Body of pancreas (tissue), 4 donors: ENCODE data around the gene POLRMT. TPM values are rescaled to one million over a fixed set of nuclear protein-coding genes. Genes with fewer than 3 reads are reported as not detected.
A peak's percentile ranks its signal among the peaks of the same experiment; 100 is the strongest.

Experiments
- ATAC-seq: fragments of 150-250 bp; one replicate; pipeline ENCODE4 v1.9.1; 2016
- DNase-seq, 4 donors: peaks; one replicate each; pipeline ENCODE4 v3.0.0-alpha.2; 2019
- H3K27ac ChIP-seq, 4 donors: fragments of 200-600 bp; sonication (generic); 1 replicate in 3 of 4; 2 replicates in 1 of 4; pipeline versions ENCODE4 v1.5.1 to v1.6.1; 2016 to 2019; ENCODE audit warnings: mild to moderate bottlenecking in 1 of 4, mixed read lengths in 1 of 4, moderate library complexity in 1 of 4
- H3K27me3 ChIP-seq, 2 donors: fragments of 200-600 bp; sonication (generic); one replicate each; pipeline ENCODE4 v1.6.0; 2016; ENCODE audit warnings: mild to moderate bottlenecking in 1 of 2
- H3K36me3 ChIP-seq, 2 donors: fragments of 200-600 bp; sonication (generic); replicated peaks in 1 of 2; 2 replicates each; pipeline ENCODE4 v1.5.1; 2016; ENCODE audit warnings: low read depth in 2 of 2; ENCODE audit not compliant: insufficient read depth in 1 of 2
- H3K4me1 ChIP-seq: fragments of 200-600 bp; sonication (generic); one replicate; pipeline ENCODE4 v1.6.0; 2016
- H3K4me3 ChIP-seq, 2 donors: fragments of 200-600 bp; sonication (generic); 1 replicate in 1 of 2; 2 replicates in 1 of 2; pipeline ENCODE4 v1.5.1; 2016 to 2019
- H3K9me3 ChIP-seq, 3 donors: fragments of 200-600 bp; sonication (generic); 1 replicate in 2 of 3; 2 replicates in 1 of 3; pipeline ENCODE4 v1.5.1; 2016
- POLR2A ChIP-seq, 3 donors: fragments of 450-650 bp; IDR thresholded peaks; one replicate each; pipeline ENCODE4 v1.6.1; 2016; ENCODE audit warnings: antibody characterized with exemption in 3 of 3, mild to moderate bottlenecking in 2 of 3
- WGBS, 2 donors: methylation state at CpG; one replicate each; pipeline ENCODE4 v1.1.5; 2017; 5-methylcytosine and 5-hydroxymethylcytosine counted together
- intact Hi-C: fragments of 100-400 bp; cut with DNase I; formaldehyde crosslinking; loops from one replicate; pipeline ENCODE4 v1.15.1; 2023
- total RNA-seq, 2 donors: library from RNA; depleted of rRNA; stranded (reverse); fragments of >200 nt; gene quantifications; one replicate each; pipeline ENCODE4 v1.1.0, GENCODE V29; 2016
- TF ChIP-seq, protein P1 (sequence below), 7 experiments: fragments of 450-650 bp in 4 of 7; fragments of 200-600 bp in 3 of 7; sonication (generic) in 3 of 7; IDR thresholded peaks; one replicate each; pipeline ENCODE4 v1.5.1; 2016 to 2019; ENCODE audit warnings: antibody characterized with exemption in 7 of 7

Gene POLRMT
- total RNA-seq, 2 donors from 2014 or later: 25.4 to 46.1 TPM

DNA sequence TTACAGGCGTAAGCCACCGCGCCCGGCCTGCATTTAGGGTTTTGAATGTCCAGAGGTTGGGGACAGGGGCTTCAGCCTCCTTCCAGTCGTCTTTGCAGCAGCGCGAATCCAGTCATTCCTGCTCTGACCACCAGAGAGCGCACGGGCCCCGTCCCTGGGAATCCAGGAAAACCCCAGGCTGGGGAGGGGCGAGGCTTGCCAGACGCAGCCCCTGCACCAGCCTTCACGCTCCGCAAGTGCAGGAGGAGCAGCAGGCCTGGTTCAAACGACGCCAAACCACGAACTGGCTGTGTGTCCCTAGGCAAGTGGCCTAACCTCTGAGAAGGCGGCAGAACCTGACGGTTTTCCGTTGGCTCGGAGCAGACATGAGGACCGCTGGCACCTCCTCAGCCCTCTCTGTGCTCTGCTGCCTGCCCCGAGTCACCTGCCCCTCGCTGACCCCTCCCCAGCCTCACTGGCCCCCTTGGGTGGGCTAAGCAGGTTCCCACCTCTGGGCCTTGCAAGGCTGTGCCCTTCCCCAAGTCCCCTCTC, 31.6 kb upstream of the POLRMT start:
- Histone ChIP-seq H3K4me1 (peaks cover 42% of the 10 kb centered on the region), H3K9me3 (no peaks in the 10 kb centered on the region), H3K27me3 (no peaks in the 10 kb centered on the region), H3K4me3 (no peak overlapping the region), H3K36me3 (no peaks in the 10 kb centered on the region), H3K27ac (no peak overlapping the region)
- ATAC-seq (peak; percentile 38), DNase-seq (peak; percentile 79 to 86 (median 82))
- intact Hi-C loops: loop anchor here (5.0 kb wide), 1 partner anchor 67 kb away; no protein-coding TSS in a partner anchor
- no peak for TF ChIP-seq POLR2A (IDR thresholded peaks at IDR 0.05)
- TF ChIP-seq, protein P1, sequence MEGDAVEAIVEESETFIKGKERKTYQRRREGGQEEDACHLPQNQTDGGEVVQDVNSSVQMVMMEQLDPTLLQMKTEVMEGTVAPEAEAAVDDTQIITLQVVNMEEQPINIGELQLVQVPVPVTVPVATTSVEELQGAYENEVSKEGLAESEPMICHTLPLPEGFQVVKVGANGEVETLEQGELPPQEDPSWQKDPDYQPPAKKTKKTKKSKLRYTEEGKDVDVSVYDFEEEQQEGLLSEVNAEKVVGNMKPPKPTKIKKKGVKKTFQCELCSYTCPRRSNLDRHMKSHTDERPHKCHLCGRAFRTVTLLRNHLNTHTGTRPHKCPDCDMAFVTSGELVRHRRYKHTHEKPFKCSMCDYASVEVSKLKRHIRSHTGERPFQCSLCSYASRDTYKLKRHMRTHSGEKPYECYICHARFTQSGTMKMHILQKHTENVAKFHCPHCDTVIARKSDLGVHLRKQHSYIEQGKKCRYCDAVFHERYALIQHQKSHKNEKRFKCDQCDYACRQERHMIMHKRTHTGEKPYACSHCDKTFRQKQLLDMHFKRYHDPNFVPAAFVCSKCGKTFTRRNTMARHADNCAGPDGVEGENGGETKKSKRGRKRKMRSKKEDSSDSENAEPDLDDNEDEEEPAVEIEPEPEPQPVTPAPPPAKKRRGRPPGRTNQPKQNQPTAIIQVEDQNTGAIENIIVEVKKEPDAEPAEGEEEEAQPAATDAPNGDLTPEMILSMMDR (IDR thresholded peaks at IDR 0.05): peak; percentile 84 to 96 (median 92)
- 8 to 13% methylated on average over 3 to 24 of the region's 24 CpGs for WGBS, 2 donors

DNA sequence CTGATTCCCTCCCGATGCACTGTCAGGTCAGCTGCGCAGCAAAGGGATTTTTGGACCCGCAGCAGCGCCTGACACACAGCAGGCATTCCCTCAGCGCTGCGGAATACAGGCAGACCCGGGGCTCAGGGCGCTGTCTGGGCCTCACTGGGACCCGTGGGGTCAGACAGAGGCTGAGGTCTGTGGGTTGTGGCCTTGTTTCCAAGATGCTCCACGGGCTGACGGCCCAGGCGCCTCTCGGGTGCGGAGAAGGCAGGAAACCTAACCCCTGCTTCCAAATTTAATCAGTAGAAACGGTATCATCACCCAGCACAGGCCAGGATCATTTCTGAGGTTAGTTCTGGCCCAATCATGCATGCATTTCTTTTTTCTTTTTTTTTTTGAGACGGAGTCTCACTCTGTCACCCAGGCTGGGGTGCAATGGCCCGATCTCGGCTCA, 30.4 kb upstream of the POLRMT start:
- DNase-seq: no peak
- peaks cover 55% of the 10 kb centered on the region for H3K4me1 ChIP-seq
- H3K4me3 ChIP-seq: no peak overlapping the region
- no peaks in the 10 kb centered on the region for H3K27me3 ChIP-seq
- H3K27ac ChIP-seq: peak overlapping the region; percentile 83 to 93 (median 89)
- intact Hi-C loops: no loop called here
- TF ChIP-seq POLR2A (IDR thresholded peaks at IDR 0.05): no peak
- TF ChIP-seq, protein P1 (IDR thresholded peaks at IDR 0.05): no peak
- 62 to 66% methylated on average over 5 to 18 of the region's 18 CpGs for WGBS, 2 donors
- H3K36me3 ChIP-seq: no peaks in the 10 kb centered on the region
- no peak for ATAC-seq
- H3K9me3 ChIP-seq: no peaks in the 10 kb centered on the region

DNA sequence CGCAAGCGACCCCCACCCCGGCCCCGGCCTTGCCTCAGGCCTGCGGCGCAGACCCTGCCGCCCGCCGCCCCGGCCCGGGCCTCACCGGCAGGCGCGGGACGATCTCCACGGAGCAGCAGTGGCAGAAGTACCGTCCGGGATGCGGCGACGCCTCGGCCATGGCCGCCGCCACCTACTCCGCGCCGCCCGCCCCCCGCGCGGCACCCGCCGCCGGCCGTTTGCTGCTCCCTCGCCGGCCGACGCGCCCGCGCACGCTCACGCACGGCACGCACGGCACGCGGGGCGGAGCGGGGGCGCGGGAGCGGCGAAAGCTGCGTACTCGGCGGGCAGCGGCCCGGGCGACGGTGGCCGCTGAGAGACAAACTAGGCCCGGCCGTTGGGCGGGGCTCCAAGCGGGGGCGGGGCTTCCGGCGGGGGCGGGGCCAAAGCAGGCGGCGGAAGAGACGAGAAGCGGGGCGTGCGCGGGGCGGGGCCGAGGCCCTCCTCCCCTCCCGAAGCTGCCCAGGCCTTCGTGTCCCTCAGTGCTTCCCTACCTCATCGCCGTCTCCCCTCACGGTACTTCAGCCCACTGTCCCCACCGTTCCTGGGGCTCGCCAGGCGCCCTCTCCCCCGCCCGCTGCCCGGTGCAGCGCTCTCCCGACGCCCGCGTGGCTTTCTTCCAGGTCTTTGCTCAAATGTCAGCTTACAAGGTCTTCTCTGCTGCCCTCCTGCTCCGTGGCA, 29.8 kb upstream of the POLRMT start, which contains the start of gene RNF126:
RNF126 (minus strand) TSS at position 253 of the 720 bp plus-strand sequence; CDS start at position 160, 93 bp downstream.
- H3K27ac ChIP-seq: peak within 1 kb of the TSS; percentile 87 to 93 (median 89)
- no peaks in the 10 kb centered on the region for H3K9me3 ChIP-seq
- intact Hi-C loops: no loop called here
- DNase-seq (peak; percentile 92 to 95 (median 94)), ATAC-seq (peak; percentile 85)
- peak; percentile 20 to 75 (median 65) for TF ChIP-seq POLR2A (IDR thresholded peaks at IDR 0.05)
- TF ChIP-seq, protein P1 (IDR thresholded peaks at IDR 0.05): peak in 1 of 7 experiments; percentile 6
- no peaks in the 10 kb centered on the region for H3K27me3 ChIP-seq
- H3K4me3 ChIP-seq: peak within 1 kb of the TSS; percentile 95 to 98
- H3K36me3 ChIP-seq: no peaks in the 10 kb centered on the region
- WGBS, 2 donors: 0 to 1% methylated on average over 14 to 70 of the region's 97 CpGs
- peaks cover 60% of the 10 kb centered on the region for H3K4me1 ChIP-seq

DNA sequence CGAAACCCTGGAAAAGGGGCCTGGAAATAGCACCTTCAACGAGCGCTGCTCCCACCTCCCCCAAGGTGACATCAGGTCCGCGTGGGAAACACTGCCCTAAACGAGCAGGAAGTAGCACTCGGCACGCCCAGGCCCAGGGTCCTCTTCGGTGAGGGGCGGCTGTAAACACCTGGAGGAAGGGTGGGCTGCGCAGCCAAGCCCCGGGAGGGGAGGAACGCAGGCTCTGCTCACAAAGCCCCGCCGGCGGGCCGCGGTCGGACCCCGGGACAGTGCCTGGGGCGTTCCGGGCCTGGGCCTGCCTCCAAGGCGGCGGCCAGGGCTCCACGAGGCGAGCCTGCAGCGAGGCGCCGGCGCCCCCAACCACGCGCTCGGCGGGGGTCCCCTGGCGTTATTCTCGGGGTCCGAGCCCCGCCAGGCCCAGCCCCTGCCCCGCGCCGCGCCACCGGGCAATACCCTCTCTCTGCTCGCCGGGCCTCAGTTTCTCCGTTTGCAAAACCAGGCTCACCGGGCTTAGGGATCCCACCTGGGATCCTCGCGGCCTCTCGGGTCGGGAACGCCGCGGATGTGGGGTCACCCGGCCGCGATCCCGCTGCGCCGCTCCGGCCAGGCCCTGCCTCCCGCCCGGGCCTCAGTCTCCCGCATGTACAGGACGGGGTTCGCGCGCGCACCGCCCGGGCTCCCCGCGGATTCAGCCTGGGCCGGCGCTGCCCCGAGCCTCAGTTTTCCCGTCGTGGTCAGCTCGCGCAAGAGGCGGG, 29.0 kb upstream of the POLRMT start:
- Histone ChIP-seq H3K9me3 (no peaks in the 10 kb centered on the region), H3K4me1 (peaks cover 68% of the 10 kb centered on the region), H3K4me3 (peak overlapping the region; percentile 95 to 98), H3K27me3 (no peaks in the 10 kb centered on the region), H3K27ac (peak overlapping the region; percentile 87 to 91 (median 89)), H3K36me3 (no peaks in the 10 kb centered on the region)
- peak; percentile 25 for ATAC-seq
- TF ChIP-seq, protein P1 (IDR thresholded peaks at IDR 0.05): no peak
- TF ChIP-seq POLR2A (IDR thresholded peaks at IDR 0.05): peak in 1 of 3 donors; percentile 35
- intact Hi-C loops: no loop called here
- DNase-seq: peak; percentile 59 to 77 (median 67)
- 0% methylated on average over 2 to 71 of the region's 81 CpGs for WGBS, 2 donors
